CD4-positive, alpha-beta T cell treated with Interleukin-17A for 4 hours (primary cell): ENCODE measurements around the gene CLRN3.

ENCODE experiments used
- DNase-seq: peaks from one replicate; pipeline ENCODE4 v3.0.0-alpha.2; 2020; ENCODE audit warnings: mixed read lengths

The CLRN3 gene

GRCh38 chr10:127872871-127873600, 19.7 kb downstream of the CLRN3 start:
- DNase-seq = no peak

GRCh38 chr10:127872011-127872761, 20.6 kb downstream of the CLRN3 start:
- no peak for DNase-seq

- no peak for DNase-seq
These were observed 21.1 kb downstream of the CLRN3 start for GRCh38 chr10:127871631-127872010.

- DNase-seq = no peak
These were observed 23.4 kb downstream of the CLRN3 start for GRCh38 chr10:127869329-127869728.

- no peak for DNase-seq
These were observed 24.9 kb downstream of the CLRN3 start for GRCh38 chr10:127867805-127868204.

GRCh38 chr10:127866276-127867013, 26.3 kb downstream of the CLRN3 start:
- DNase-seq = no peak

GRCh38 chr10:127863231-127863825, 29.4 kb downstream of the CLRN3 start:
- no peak for DNase-seq

GRCh38 chr10:127860592-127860991, 32.1 kb downstream of the CLRN3 start:
- DNase-seq = no peak

- DNase-seq = no peak
These were observed 36.8 kb downstream of the CLRN3 start for GRCh38 chr10:127855976-127856375.

- DNase-seq = no peak
These were observed 37.2 kb downstream of the CLRN3 start for GRCh38 chr10:127855591-127855881.

GRCh38 chr10:127854769-127855590, 37.8 kb downstream of the CLRN3 start:
- DNase-seq = no peak

GRCh38 chr10:127853868-127854768, 38.6 kb downstream of the CLRN3 start:
- DNase-seq = peak; percentile 63

GRCh38 chr10:127852456-127852855, 40.3 kb downstream of the CLRN3 start:
- DNase-seq = no peak

- no peak for DNase-seq
These were observed 41.0 kb downstream of the CLRN3 start for GRCh38 chr10:127851661-127852194.

GRCh38 chr10:127850944-127851343, 41.8 kb downstream of the CLRN3 start:
- DNase-seq = no peak

GRCh38 chr10:127849921-127850320, 42.8 kb downstream of the CLRN3 start:
- DNase-seq = no peak

GRCh38 chr10:127849224-127849623, 43.5 kb downstream of the CLRN3 start:
- no peak for DNase-seq

- no peak for DNase-seq
These were observed 44.5 kb downstream of the CLRN3 start for GRCh38 chr10:127848226-127848625.

- DNase-seq = no peak
These were observed 47.0 kb downstream of the CLRN3 start for GRCh38 chr10:127845756-127846155.

GRCh38 chr10:127840884-127841283, 51.9 kb downstream of the CLRN3 start:
- DNase-seq = no peak

GRCh38 chr10:127836966-127837365, 55.8 kb downstream of the CLRN3 start:
- no peak for DNase-seq
